GM12892 (cell line): ENCODE data around the gene RAB12. TPM values are rescaled to one million over a fixed set of nuclear protein-coding genes. Genes with fewer than 3 reads are reported as not detected.
A peak's percentile ranks its signal among the peaks of the same experiment; 100 is the strongest.
"Not testable (repeated sequence)": the region's sequence is repeated elsewhere in the genome, so short reads cannot be mapped to it uniquely, and the experiment has no call there.

ENCODE experiments used
- DNase-seq: peaks from one replicate; pipeline ENCODE4 v3.0.0; 2011; ENCODE audit not compliant: insufficient read length
- FAIRE-seq: peaks from 2 replicates; lab custom pipeline; 2011; peaks lifted over from hg19 to GRCh38; lab: Jason Lieb, UNC
- POLR2A ChIP-seq: IDR thresholded peaks from 2 replicates; pipeline ENCODE4 v1.6.1; 2011; ENCODE audit warnings: low read depth, low read length, control low read depth
- POLR2AphosphoS5 ChIP-seq: IDR thresholded peaks from 2 replicates; pipeline ENCODE4 v1.6.1; 2011; ENCODE audit warnings: low read depth, low read length, control low read depth
- TAF1 ChIP-seq: IDR thresholded peaks from 2 replicates; pipeline ENCODE4 v1.6.1; 2011; ENCODE audit warnings: low read depth, mild to moderate bottlenecking, control low read depth, low read length, borderline replicate concordance
- polyA plus RNA-seq: library from polyadenylated mRNA; unstranded; fragments of >200 nt; gene quantifications from one replicate; pipeline ENCODE4 v1.2.1, GENCODE V29; 2012; ENCODE audit warnings: missing spikeins, inconsistent platforms; ENCODE audit not compliant: missing spikeins

The RAB12 gene
- polyA plus RNA-seq, result 14.6 TPM

GRCh38 chr18:8608795-8609658, at the start of gene RAB12:
TSS of gene RAB12 (plus strand) at chr18:8609437. CDS start at chr18:8609440, 3 bp downstream.
- peak; percentile 88 for FAIRE-seq
- peak; percentile 58 for DNase-seq
- TF ChIP-seq TAF1 (peak; percentile 69; the same call in 1 of the 2 replicates), POLR2AphosphoS5 (peak; percentile 5; the same call in 1 of the 2 replicates), POLR2A (peak; percentile 76; the same call in 1 of the 2 replicates)

- DNase-seq (no peak), FAIRE-seq (no peak)
- TF ChIP-seq TAF1 (no peak), POLR2AphosphoS5 (no peak), POLR2A (no peak)
Observed at GRCh38 chr18:8559612-8560186, 49.5 kb upstream of the RAB12 start.

- FAIRE-seq, result no peak
- TF ChIP-seq POLR2AphosphoS5, result no peak
- no peak for TF ChIP-seq TAF1
- TF ChIP-seq POLR2A, result no peak
Observed at GRCh38 chr18:8561123-8561910, 47.9 kb upstream of the RAB12 start.

GRCh38 chr18:8562070-8562469, 47.2 kb upstream of the RAB12 start:
- no peak for TF ChIP-seq POLR2A
- DNase-seq (no peak), FAIRE-seq (no peak)

More at GRCh38 chr18:8561123-8561910, 47.9 kb upstream of the RAB12 start:
- no peak for DNase-seq

- TF ChIP-seq TAF1 (no peak), POLR2A (no peak), POLR2AphosphoS5 (no peak)
- FAIRE-seq, result no peak
- no peak for DNase-seq
Observed at GRCh38 chr18:8562919-8563318, 46.3 kb upstream of the RAB12 start.

GRCh38 chr18:8571399-8571798, 37.8 kb upstream of the RAB12 start:
- no peak for FAIRE-seq
- DNase-seq, result no peak
- TF ChIP-seq POLR2A, result no peak
- no peak for TF ChIP-seq POLR2AphosphoS5
- no peak for TF ChIP-seq TAF1

GRCh38 chr18:8573766-8574165, 35.5 kb upstream of the RAB12 start:
- not testable (repeated sequence) for DNase-seq, FAIRE-seq

GRCh38 chr18:8584798-8585197, 24.4 kb upstream of the RAB12 start:
- no peak for TF ChIP-seq POLR2AphosphoS5
- TF ChIP-seq POLR2A, result no peak
- no peak for TF ChIP-seq TAF1
- DNase-seq (no peak), FAIRE-seq (no peak)

- TF ChIP-seq POLR2A (no peak), POLR2AphosphoS5 (no peak), TAF1 (no peak)
- DNase-seq (no peak), FAIRE-seq (no peak)
Observed at GRCh38 chr18:8586941-8587340, 22.3 kb upstream of the RAB12 start.

GRCh38 chr18:8595445-8595844, 13.8 kb upstream of the RAB12 start:
- TF ChIP-seq POLR2A, result no peak
- TF ChIP-seq POLR2AphosphoS5, result no peak
- no peak for TF ChIP-seq TAF1
- DNase-seq (no peak), FAIRE-seq (no peak)

- FAIRE-seq (peak; percentile 95), DNase-seq (no peak)
- TF ChIP-seq TAF1, result no peak
- TF ChIP-seq POLR2A, result 0 out of 2 replicates have a peak, but pooled peaks have one; percentile 28
- no peak for TF ChIP-seq POLR2AphosphoS5
Observed at GRCh38 chr18:8601277-8602032, 7.8 kb upstream of the RAB12 start.
